ENCODE results near the gene NDUFAF3.

NDUFAF3 gene

GRCh38 chr3:48983096-48983495 is 38.8 kb upstream of the NDUFAF3 start:
- H3K4me3 ChIP-seq (replicated peaks; ENCODE audit: low read depth, low read length) = no peak overlapping the region
- TF ChIP-seq CTCF (IDR thresholded peaks at IDR 0.05; ENCODE audit: low read depth, low read length, missing control alignments) = no peak
- DNase-seq (ENCODE audit: extremely low read depth, low read depth) = no peak

GRCh38 chr3:48984663-48985062 is 37.3 kb upstream of the NDUFAF3 start:
- TF ChIP-seq CTCF (IDR thresholded peaks at IDR 0.05; ENCODE audit: low read depth, low read length, missing control alignments) = no peak
- H3K4me3 ChIP-seq (replicated peaks; ENCODE audit: low read depth, low read length) = no peak overlapping the region
- no peak for DNase-seq (ENCODE audit: extremely low read depth, low read depth)

GRCh38 chr3:48985831-48986376 is 36.0 kb upstream of the NDUFAF3 start:
- no peak for DNase-seq (ENCODE audit: extremely low read depth, low read depth)
- TF ChIP-seq CTCF (IDR thresholded peaks at IDR 0.05; ENCODE audit: low read depth, low read length, missing control alignments) = no peak
- no peak overlapping the region for H3K4me3 ChIP-seq (replicated peaks; ENCODE audit: low read depth, low read length)

- no peak for DNase-seq (ENCODE audit: extremely low read depth, low read depth)
- peak overlapping the region; percentile 81 for H3K4me3 ChIP-seq (replicated peaks; ENCODE audit: low read depth, low read length)
- TF ChIP-seq CTCF (IDR thresholded peaks at IDR 0.05; ENCODE audit: low read depth, low read length, missing control alignments) = no peak
Measured at GRCh38 chr3:48989126-48989795, 32.7 kb upstream of the NDUFAF3 start.

- peak; percentile 19 for TF ChIP-seq CTCF (IDR thresholded peaks at IDR 0.05; ENCODE audit: low read depth, low read length, missing control alignments)
- DNase-seq (ENCODE audit: extremely low read depth, low read depth) = peak; percentile 82
- H3K4me3 ChIP-seq (replicated peaks; ENCODE audit: low read depth, low read length) = peak within 1 kb of the TSS; percentile 81
Measured at GRCh38 chr3:48989796-48990635, 31.9 kb upstream of the NDUFAF3 start, which contains the start of gene P4HTM. P4HTM (plus strand) TSS chr3:48990241; CDS start chr3:48990257, 16 bp downstream.

GRCh38 chr3:48990636-48991469 is 31.1 kb upstream of the NDUFAF3 start:
- peak overlapping the region; percentile 81 for H3K4me3 ChIP-seq (replicated peaks; ENCODE audit: low read depth, low read length)
- no peak for TF ChIP-seq CTCF (IDR thresholded peaks at IDR 0.05; ENCODE audit: low read depth, low read length, missing control alignments)
- DNase-seq (ENCODE audit: extremely low read depth, low read depth) = no peak

All from HFF-Myc (cell line).